Loucy (cell line): ENCODE results near the gene FAM107B.
A peak's percentile ranks its signal among the peaks of the same experiment; 100 is the strongest.

ENCODE experiments used
- CTCF ChIP-seq: fragments of 200-600 bp; sonication (generic); conservative IDR thresholded peaks from 2 replicates; pipeline ENCODE4 v1.5.1; 2014; ENCODE audit warnings: mild to moderate bottlenecking, antibody characterized with exemption, low read length
- EZH2phosphoT487 ChIP-seq: fragments of 200-600 bp; IDR thresholded peaks from 2 replicates; pipeline ENCODE4 v1.6.1; 2018; ENCODE audit warnings: antibody characterized with exemption, mild to moderate bottlenecking, moderate library complexity, borderline replicate concordance

GRCh38 chr10:14478604-14479003, 296.1 kb downstream of the FAM107B start:
- TF ChIP-seq CTCF: peak; percentile 87
- TF ChIP-seq EZH2phosphoT487: no peak
